ENCODE measurements around the gene RALGAPB. TPM values are rescaled to one million over a fixed set of nuclear protein-coding genes. Genes with fewer than 3 reads are reported as not detected.

Gene RALGAPB
- total RNA-seq, 2 experiments from 2014 or later: 19.0 to 42.9 TPM

GRCh38 chr20:38602185-38602581, 129.5 kb downstream of the RALGAPB start:
- POLR2A ChIA-PET: no interaction called here
- H3K4me3 ChIP-seq (ENCODE audit: low read depth, low read length, poor library complexity, severe bottlenecking): no peak overlapping the region
- no peak overlapping the region for H3K4me2 ChIP-seq (ENCODE audit: low read length)
- H3K9me2 ChIP-seq (ENCODE audit: insufficient read depth, low read length): no peaks in the 10 kb centered on the region
- H3K36me3 ChIP-seq (ENCODE audit: insufficient read depth, low read length): no peaks in the 10 kb centered on the region
- no peaks in the 10 kb centered on the region for H4K20me1 ChIP-seq (ENCODE audit: insufficient read depth, low read length)
- H2AFZ ChIP-seq (ENCODE audit: low read length): no peak overlapping the region
- BruUV-seq (replicated peaks): no TSS peak
- no peak overlapping the region for H3K27ac ChIP-seq (ENCODE audit: low read depth, low read length, poor library complexity, severe bottlenecking)
- H3K4me1 ChIP-seq (ENCODE audit: insufficient read depth, low read length, poor library complexity, severe bottlenecking): no peaks in the 10 kb centered on the region
- H3K9me3 ChIP-seq (ENCODE audit: low read length): no peaks in the 10 kb centered on the region
- intact Hi-C loops (cut with micrococcal nuclease; ENCODE audit: unreplicated experiment): no loop called here
- CTCF ChIA-PET (ENCODE audit: unreplicated experiment): no interaction called here
- TF ChIP-seq EZH2phosphoT487 (IDR thresholded peaks at IDR 0.05; ENCODE audit: borderline replicate concordance, low read depth, low read length): no peak
- TF ChIP-seq, protein P1, sequence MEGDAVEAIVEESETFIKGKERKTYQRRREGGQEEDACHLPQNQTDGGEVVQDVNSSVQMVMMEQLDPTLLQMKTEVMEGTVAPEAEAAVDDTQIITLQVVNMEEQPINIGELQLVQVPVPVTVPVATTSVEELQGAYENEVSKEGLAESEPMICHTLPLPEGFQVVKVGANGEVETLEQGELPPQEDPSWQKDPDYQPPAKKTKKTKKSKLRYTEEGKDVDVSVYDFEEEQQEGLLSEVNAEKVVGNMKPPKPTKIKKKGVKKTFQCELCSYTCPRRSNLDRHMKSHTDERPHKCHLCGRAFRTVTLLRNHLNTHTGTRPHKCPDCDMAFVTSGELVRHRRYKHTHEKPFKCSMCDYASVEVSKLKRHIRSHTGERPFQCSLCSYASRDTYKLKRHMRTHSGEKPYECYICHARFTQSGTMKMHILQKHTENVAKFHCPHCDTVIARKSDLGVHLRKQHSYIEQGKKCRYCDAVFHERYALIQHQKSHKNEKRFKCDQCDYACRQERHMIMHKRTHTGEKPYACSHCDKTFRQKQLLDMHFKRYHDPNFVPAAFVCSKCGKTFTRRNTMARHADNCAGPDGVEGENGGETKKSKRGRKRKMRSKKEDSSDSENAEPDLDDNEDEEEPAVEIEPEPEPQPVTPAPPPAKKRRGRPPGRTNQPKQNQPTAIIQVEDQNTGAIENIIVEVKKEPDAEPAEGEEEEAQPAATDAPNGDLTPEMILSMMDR (conservative IDR thresholded peaks at IDR 0.05; ENCODE audit: low read length): no peak
- H3K79me2 ChIP-seq (ENCODE audit: insufficient read depth, low read depth, low read length): no peaks in the 10 kb centered on the region
- no peak for DNase-seq (ENCODE audit: low spot score)

DNA sequence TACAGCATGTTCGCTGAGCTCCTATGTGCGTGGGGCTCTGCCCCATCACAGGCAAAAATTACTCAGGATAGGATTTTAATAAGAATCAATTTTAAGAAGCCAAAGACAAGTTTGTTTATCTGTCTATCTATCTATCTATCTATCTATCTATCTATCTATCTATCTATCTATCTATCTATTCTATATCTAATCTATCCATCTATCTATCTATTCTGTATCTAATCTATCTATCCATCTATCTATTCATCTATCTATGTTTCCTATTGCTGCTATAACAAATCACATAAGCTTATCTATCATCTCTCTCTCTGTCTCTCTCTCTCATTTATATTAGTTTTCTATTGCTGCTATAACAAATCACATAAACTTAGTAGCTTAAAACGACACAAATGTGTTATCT, 130.6 kb downstream of the RALGAPB start:
- H3K36me3 ChIP-seq (ENCODE audit: insufficient read depth, low read length): no peaks in the 10 kb centered on the region
- no peaks in the 10 kb centered on the region for H3K79me2 ChIP-seq (ENCODE audit: insufficient read depth, low read depth, low read length)
- intact Hi-C loops (cut with micrococcal nuclease; ENCODE audit: unreplicated experiment): no loop called here
- H4K20me1 ChIP-seq (ENCODE audit: insufficient read depth, low read length): no peaks in the 10 kb centered on the region
- DNase-seq (ENCODE audit: low spot score): no peak
- H3K4me3 ChIP-seq (ENCODE audit: low read depth, low read length, poor library complexity, severe bottlenecking): no peak overlapping the region
- H3K4me1 ChIP-seq (ENCODE audit: insufficient read depth, low read length, poor library complexity, severe bottlenecking): peaks cover 4% of the 10 kb centered on the region
- H3K9me3 ChIP-seq (ENCODE audit: low read length): no peaks in the 10 kb centered on the region
- no peak overlapping the region for H3K4me2 ChIP-seq (ENCODE audit: low read length)
- TF ChIP-seq EZH2phosphoT487 (IDR thresholded peaks at IDR 0.05; ENCODE audit: borderline replicate concordance, low read depth, low read length): no peak
- TF ChIP-seq, protein P1 (conservative IDR thresholded peaks at IDR 0.05; ENCODE audit: low read length): no peak
- no TSS peak for BruUV-seq (replicated peaks)
- H3K9me2 ChIP-seq (ENCODE audit: insufficient read depth, low read length): no peaks in the 10 kb centered on the region
- H3K27ac ChIP-seq (ENCODE audit: low read depth, low read length, poor library complexity, severe bottlenecking): no peak overlapping the region
- POLR2A ChIA-PET: interaction anchor here (0.5 kb wide), 1 partner anchor 956 kb away, joined by 3 read pairs; no protein-coding TSS in a partner anchor
- CTCF ChIA-PET (ENCODE audit: unreplicated experiment): no interaction called here
- no peak overlapping the region for H2AFZ ChIP-seq (ENCODE audit: low read length)

DNA sequence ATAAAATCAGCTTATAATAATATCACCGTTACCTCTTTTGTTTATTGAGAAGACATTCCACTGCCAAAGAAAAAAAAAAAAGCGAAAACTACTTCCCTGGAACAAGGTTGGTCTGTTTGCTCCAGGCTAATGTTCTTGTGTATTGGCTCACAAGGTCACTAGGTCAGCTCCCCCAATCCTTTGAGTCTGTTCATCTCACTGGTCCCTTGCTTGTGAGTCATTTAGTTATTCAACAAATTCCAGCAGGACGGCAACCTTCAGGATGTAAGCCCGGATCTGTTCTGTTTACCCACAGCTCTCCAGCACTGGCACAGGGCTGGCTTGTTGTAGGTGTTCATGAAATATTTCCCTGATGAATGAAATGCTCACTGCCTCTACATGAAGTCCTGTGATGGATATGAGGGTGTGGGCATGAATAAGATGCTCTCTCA, 132.2 kb downstream of the RALGAPB start:
- H3K27ac ChIP-seq (ENCODE audit: low read depth, low read length, poor library complexity, severe bottlenecking): no peak overlapping the region
- no TSS peak for BruUV-seq (replicated peaks)
- POLR2A ChIA-PET: no interaction called here
- H3K9me2 ChIP-seq (ENCODE audit: insufficient read depth, low read length): no peaks in the 10 kb centered on the region
- no peaks in the 10 kb centered on the region for H4K20me1 ChIP-seq (ENCODE audit: insufficient read depth, low read length)
- DNase-seq (ENCODE audit: low spot score): no peak
- H3K9me3 ChIP-seq (ENCODE audit: low read length): no peaks in the 10 kb centered on the region
- CTCF ChIA-PET (ENCODE audit: unreplicated experiment): no interaction called here
- H3K36me3 ChIP-seq (ENCODE audit: insufficient read depth, low read length): no peaks in the 10 kb centered on the region
- no peak overlapping the region for H3K4me2 ChIP-seq (ENCODE audit: low read length)
- no peak overlapping the region for H3K4me3 ChIP-seq (ENCODE audit: low read depth, low read length, poor library complexity, severe bottlenecking)
- intact Hi-C loops (cut with micrococcal nuclease; ENCODE audit: unreplicated experiment): no loop called here
- TF ChIP-seq, protein P1 (conservative IDR thresholded peaks at IDR 0.05; ENCODE audit: low read length): no peak
- no peak for TF ChIP-seq EZH2phosphoT487 (IDR thresholded peaks at IDR 0.05; ENCODE audit: borderline replicate concordance, low read depth, low read length)
- peaks cover 5% of the 10 kb centered on the region for H3K4me1 ChIP-seq (ENCODE audit: insufficient read depth, low read length, poor library complexity, severe bottlenecking)
- H3K79me2 ChIP-seq (ENCODE audit: insufficient read depth, low read depth, low read length): no peaks in the 10 kb centered on the region
- no peak overlapping the region for H2AFZ ChIP-seq (ENCODE audit: low read length)
